Activated T-cell treated with anti-CD3 and anti-CD28 coated beads, Interleukin-2, amount 50 U/mL, for 1 hour (primary cell): ENCODE measurements around the gene FRG2.
"Not testable (repeated sequence)": the region's sequence is repeated elsewhere in the genome, so short reads cannot be mapped to it uniquely, and the experiment has no call there.

Experiments used
- DNase-seq: peaks from one replicate; pipeline ENCODE4 v3.0.0-alpha.2; 2020

FRG2 gene

GRCh38 chr4:190015538-190016368 is 11.3 kb downstream of the FRG2 start:
- DNase-seq, result no peak

DNA sequence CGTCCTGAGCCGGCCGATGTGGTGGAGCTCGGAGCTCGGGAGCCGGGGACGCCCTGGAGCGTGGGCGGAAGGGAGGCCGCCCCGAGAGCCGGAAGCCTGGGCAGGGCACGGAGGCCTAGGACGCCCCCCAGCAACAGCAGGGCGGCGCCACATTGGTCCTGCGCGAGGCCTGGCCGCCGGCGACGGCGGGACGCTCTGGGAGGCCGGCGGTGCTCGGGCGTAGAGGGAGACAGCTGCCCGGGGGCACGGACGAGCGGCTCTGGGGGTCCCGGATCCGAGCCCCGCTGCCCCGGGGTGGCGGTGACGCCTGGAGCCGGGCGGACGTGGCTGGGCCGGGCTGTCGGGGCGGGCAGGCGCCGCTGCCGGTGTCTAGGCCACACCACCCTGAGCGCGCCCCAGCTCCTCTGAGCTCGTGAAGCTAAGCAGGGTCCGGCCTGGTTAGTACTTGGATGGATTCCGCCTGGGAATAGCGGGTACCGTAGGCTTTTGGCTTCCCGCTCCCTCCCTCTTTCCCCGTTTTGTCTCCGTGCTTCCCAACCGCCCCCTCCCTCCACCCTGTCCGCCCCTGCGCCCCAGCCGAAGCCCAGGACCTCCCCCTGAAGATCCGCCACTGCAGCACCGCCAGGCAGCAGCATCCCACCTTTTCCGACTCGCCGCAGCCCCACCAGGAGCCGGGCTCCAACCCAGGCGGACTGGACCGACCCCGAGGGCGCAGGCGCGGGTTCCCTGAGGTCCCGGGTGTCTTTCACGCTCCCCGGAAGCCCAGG is 12.1 kb downstream of the FRG2 start:
- no peak for DNase-seq

- not testable (repeated sequence) for DNase-seq
Observed at GRCh38 chr4:189989941-189990340, 37.1 kb downstream of the FRG2 start.

GRCh38 chr4:189988877-189989431 is 38.1 kb downstream of the FRG2 start:
- DNase-seq, result no peak

- DNase-seq, result not testable (repeated sequence)
Observed at GRCh38 chr4:189985651-189986243, 41.3 kb downstream of the FRG2 start.

- DNase-seq, result not testable (repeated sequence)
Observed at GRCh38 chr4:189984661-189985060, 42.4 kb downstream of the FRG2 start.

DNA sequence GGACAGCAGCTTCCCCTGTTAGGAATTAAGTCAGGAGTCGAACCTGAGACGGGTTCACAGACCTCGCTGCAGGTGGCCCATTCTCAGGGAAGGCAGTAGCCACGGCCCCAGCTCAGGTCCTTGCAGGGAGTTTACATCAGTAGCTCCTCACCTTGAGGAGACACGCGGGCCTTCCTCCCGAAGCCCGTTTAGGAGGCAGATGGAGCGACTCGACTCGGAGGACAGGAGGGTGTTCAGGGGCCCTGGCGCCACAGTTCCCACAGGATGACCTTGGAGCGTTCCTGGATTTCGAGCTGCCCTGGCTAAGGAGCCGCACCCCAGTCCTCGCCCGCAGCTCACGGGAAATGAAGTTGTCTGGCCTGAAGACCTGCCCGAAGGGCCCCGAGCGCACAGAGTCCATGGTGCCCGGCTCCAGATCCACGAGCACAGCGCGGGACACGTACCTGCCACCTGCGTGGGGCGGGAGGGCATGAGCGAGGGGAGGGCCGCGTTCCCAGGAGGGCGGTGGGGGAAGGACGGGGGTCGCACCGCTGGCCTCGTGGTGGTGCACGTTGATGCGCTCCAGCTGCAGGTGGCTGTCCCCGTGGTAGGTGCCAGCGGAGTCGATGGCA is 43.0 kb downstream of the FRG2 start:
- not testable (repeated sequence) for DNase-seq

DNA sequence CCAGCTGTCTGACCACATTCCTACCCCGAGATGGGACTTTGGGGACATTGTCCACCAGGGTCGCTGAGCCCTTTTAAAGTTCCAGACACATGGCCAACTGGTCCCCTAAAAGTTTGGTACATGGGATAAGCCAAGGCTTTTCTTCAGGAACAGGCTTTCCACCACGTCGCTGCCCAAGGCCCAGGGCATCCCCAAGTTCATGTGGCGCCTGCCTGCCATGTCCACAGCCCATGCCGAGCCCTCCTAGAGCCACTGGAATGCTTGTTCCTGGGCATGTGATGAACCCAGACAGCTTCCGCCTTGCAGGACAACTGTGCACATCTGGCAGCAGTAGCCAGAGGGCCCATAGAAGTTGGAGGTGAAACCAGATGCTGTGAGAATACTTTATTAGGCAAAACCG is 45.1 kb downstream of the FRG2 start:
- no peak for DNase-seq

- not testable (repeated sequence) for DNase-seq
Observed at GRCh38 chr4:189980292-189980691, 46.8 kb downstream of the FRG2 start.

GRCh38 chr4:189979196-189980047 is 47.6 kb downstream of the FRG2 start:
- no peak for DNase-seq
